HEK293T (cell line): ENCODE results near the gene MACROD2.
"Not testable (repeated sequence)": the region's sequence is repeated elsewhere in the genome, so short reads cannot be mapped to it uniquely, and the experiment has no call there.

ENCODE experiments used
- CTCF ChIA-PET: fragments of 350-600 bp; formaldehyde crosslinking; extraction: SDS; loops from one replicate; lab custom pipeline; 2021; ENCODE audit warnings: antibody characterized with exemption, inconsistent platforms; lab: Yijun Ruan, JAX
- POLR2A ChIA-PET: fragments of 350-600 bp; formaldehyde crosslinking; extraction: SDS; loops from one replicate; lab custom pipeline; 2020; ENCODE audit warnings: antibody characterized with exemption, inconsistent platforms; lab: Yijun Ruan, JAX
- DNase-seq: peaks from one replicate; pipeline ENCODE4 v3.0.0; 2012; ENCODE audit warnings: mixed read lengths; ENCODE audit errors: extremely low spot score
- ARNT ChIP-seq: fragments of 450-650 bp; IDR thresholded peaks from 2 replicates; pipeline ENCODE4 v1.6.1; 2017; ENCODE audit warnings: mild to moderate bottlenecking
- BHLHE40 ChIP-seq: fragments of 450-650 bp; IDR thresholded peaks from 2 replicates; pipeline ENCODE4 v1.6.1; 2016; ENCODE audit warnings: mild to moderate bottlenecking, moderate library complexity, borderline replicate concordance
- CTBP1 ChIP-seq: fragments of 450-650 bp; IDR thresholded peaks from 2 replicates; pipeline ENCODE4 v1.6.1; 2016; ENCODE audit warnings: borderline replicate concordance
- ELF4 ChIP-seq: fragments of 450-650 bp; IDR thresholded peaks from 2 replicates; pipeline ENCODE4 v1.6.1; 2017; ENCODE audit warnings: antibody characterized with exemption
- FOXA1 ChIP-seq: fragments of 450-650 bp; IDR thresholded peaks from 2 replicates; pipeline ENCODE4 v1.6.1; 2016; ENCODE audit warnings: mild to moderate bottlenecking
- FOXK2 ChIP-seq: fragments of 450-650 bp; IDR thresholded peaks from 2 replicates; pipeline ENCODE4 v1.6.1; 2016; ENCODE audit warnings: mild to moderate bottlenecking
- FOXM1 ChIP-seq: fragments of 450-650 bp; IDR thresholded peaks from 2 replicates; pipeline ENCODE4 v1.6.1; 2017; ENCODE audit warnings: mild to moderate bottlenecking, borderline replicate concordance
- HDGF ChIP-seq: fragments of 450-650 bp; IDR thresholded peaks from 2 replicates; pipeline ENCODE4 v1.6.1; 2017; ENCODE audit warnings: antibody characterized with exemption, borderline replicate concordance
- L3MBTL2 ChIP-seq: fragments of 450-650 bp; conservative IDR thresholded peaks from 2 replicates; pipeline ENCODE4 v1.6.1; 2016; ENCODE audit warnings: mild to moderate bottlenecking
- LEF1 ChIP-seq: fragments of 450-650 bp; IDR thresholded peaks from 2 replicates; pipeline ENCODE4 v1.6.1; 2017; ENCODE audit warnings: mild to moderate bottlenecking, borderline replicate concordance
- NFRKB ChIP-seq: fragments of 450-650 bp; IDR thresholded peaks from 2 replicates; pipeline ENCODE4 v1.6.1; 2016; ENCODE audit warnings: mild to moderate bottlenecking, moderate library complexity
- PKNOX1 ChIP-seq: fragments of 450-650 bp; IDR thresholded peaks from 2 replicates; pipeline ENCODE4 v1.6.1; 2016
- SP1 ChIP-seq: fragments of 450-650 bp; IDR thresholded peaks from 2 replicates; pipeline ENCODE4 v1.6.1; 2017
- SUZ12 ChIP-seq: fragments of 450-650 bp; IDR thresholded peaks from 2 replicates; pipeline ENCODE4 v1.6.1; 2016; ENCODE audit warnings: mild to moderate bottlenecking
- TARDBP ChIP-seq: fragments of 450-650 bp; IDR thresholded peaks from 2 replicates; pipeline ENCODE4 v1.6.1; 2016
- ZNF384 ChIP-seq: fragments of 450-650 bp; IDR thresholded peaks from 2 replicates; pipeline ENCODE4 v1.6.1; 2016

MACROD2 gene

GRCh38 chr20:13984211-13984610 is 11.1 kb upstream of the MACROD2 start:
- ChIA-PET CTCF (no interaction called here), POLR2A (no interaction called here)
- no peak for DNase-seq
- TF ChIP-seq ELF4: no peak
- TF ChIP-seq HDGF: no peak
- no peak for TF ChIP-seq BHLHE40
- no peak for TF ChIP-seq TARDBP
- no peak for TF ChIP-seq CTBP1
- no peak for TF ChIP-seq NFRKB
- TF ChIP-seq PKNOX1: no peak
- TF ChIP-seq ZNF384: no peak
- TF ChIP-seq FOXK2: no peak
- no peak for TF ChIP-seq ARNT
- no peak for TF ChIP-seq SUZ12
- no peak for TF ChIP-seq L3MBTL2

GRCh38 chr20:13990465-13990864 is 4.9 kb upstream of the MACROD2 start, which contains the start of gene SEL1L2:
TSS of gene SEL1L2 (minus strand) at chr20:13990614. CDS start at chr20:13990534, 80 bp downstream.
- CTCF ChIA-PET: no interaction called here
- no peak for TF ChIP-seq HDGF
- no peak for TF ChIP-seq FOXK2
- no peak for TF ChIP-seq ELF4
- TF ChIP-seq SUZ12: no peak
- TF ChIP-seq SP1: no peak
- TF ChIP-seq PKNOX1: no peak
- no peak for TF ChIP-seq LEF1
- no peak for TF ChIP-seq FOXM1
- TF ChIP-seq ARNT: no peak
- no peak for TF ChIP-seq FOXA1
- no peak for TF ChIP-seq TARDBP
- no peak for TF ChIP-seq L3MBTL2
- DNase-seq: no peak
- POLR2A ChIA-PET: no interaction called here

GRCh38 chr20:13991311-13991710 is 4.0 kb upstream of the MACROD2 start:
- TF ChIP-seq FOXK2 (no peak), FOXA1 (no peak), LEF1 (no peak), ZNF384 (no peak)
- ChIA-PET CTCF (no interaction called here), POLR2A (no interaction called here)
- no peak for DNase-seq

GRCh38 chr20:13991955-13992354 is 3.4 kb upstream of the MACROD2 start:
- POLR2A ChIA-PET, CTCF ChIA-PET, DNase-seq: not testable (repeated sequence)

- POLR2A ChIA-PET: interaction anchor here (1.6 kb wide), 1 partner anchor 211 kb away, joined by 4 read pairs; the partner anchor contains the start of genes ESF1 and NDUFAF5
- peak; percentile 50 for DNase-seq
- TF ChIP-seq ARNT: no peak
- no peak for TF ChIP-seq PKNOX1
- TF ChIP-seq SUZ12: no peak
- no peak for TF ChIP-seq BHLHE40
- no peak for TF ChIP-seq LEF1
- no peak for TF ChIP-seq CTBP1
- TF ChIP-seq FOXM1: no peak
- no peak for TF ChIP-seq FOXA1
- CTCF ChIA-PET: no interaction called here
These were observed 525 bp downstream of the MACROD2 start for GRCh38 chr20:13995841-13996240.

GRCh38 chr20:13996265-13996664 is 949 bp downstream of the MACROD2 start:
- ChIA-PET CTCF (no interaction called here), POLR2A (interaction anchor here (1.6 kb wide), 1 partner anchor 211 kb away, joined by 4 read pairs; the partner anchor contains the start of genes ESF1 and NDUFAF5)
- TF ChIP-seq BHLHE40: no peak
- TF ChIP-seq PKNOX1: peak; percentile 33; the same call in 1 of the 2 replicates
- DNase-seq: peak; percentile 8

- DNase-seq: no peak
- ChIA-PET POLR2A (no interaction called here), CTCF (no interaction called here)
- TF ChIP-seq HDGF: no peak
- no peak for TF ChIP-seq FOXM1
- no peak for TF ChIP-seq LEF1
- TF ChIP-seq CTBP1: no peak
- TF ChIP-seq NFRKB: no peak
These were observed 5.6 kb downstream of the MACROD2 start for GRCh38 chr20:14000917-14001316.
